Measurements from ENCODE around the gene PHACTR1. TPM values are rescaled to one million over a fixed set of nuclear protein-coding genes. Genes with fewer than 3 reads are reported as not detected.

PHACTR1 gene
- total and polyA plus RNA-seq, 7 donors = 0.04 to 3.0 (median 0.85) TPM

DNA sequence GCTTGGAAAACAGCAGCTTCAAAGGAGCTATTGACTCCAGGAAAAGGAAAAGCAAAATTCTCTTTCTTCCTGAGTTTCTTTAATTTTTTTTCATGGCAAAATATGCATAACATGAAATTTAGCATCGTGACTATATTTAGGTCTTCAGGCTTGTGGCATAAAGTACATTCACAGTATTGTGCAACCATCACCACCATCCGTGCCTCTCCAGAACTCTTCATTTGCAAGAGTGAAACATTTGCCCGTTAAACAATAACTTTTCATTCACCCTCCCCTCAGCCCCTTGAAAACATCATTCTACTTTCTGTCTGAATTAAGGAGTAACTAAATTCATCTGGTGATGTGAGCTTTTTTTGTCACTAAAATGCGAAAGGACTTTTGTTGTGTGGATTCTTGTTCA is 251.7 kb downstream of the PHACTR1 start:
- peaks cover 0 to 2% (median 0%) of the 10 kb centered on the region in 3 donors for H3K27me3 ChIP-seq (ENCODE audit: insufficient read depth in 3 of 3, low read length in 2 of 3)
- 67 to 75% (median 73%) methylated on average over 4 of the region's 4 CpGs for WGBS, 3 donors
- H3K27ac ChIP-seq = no peak overlapping the region
- DNase-seq = no peak
- H3K4me1 ChIP-seq = no peaks in the 10 kb centered on the region
- H3K4me3 ChIP-seq = no peak overlapping the region
- no peak for ATAC-seq
- no peaks in the 10 kb centered on the region for H3K36me3 ChIP-seq (ENCODE audit: insufficient read depth in 1 of 2, low read depth in 1 of 2)
- intact Hi-C loops (cut with DNase I) = no loop called here
- TF ChIP-seq, protein P1, sequence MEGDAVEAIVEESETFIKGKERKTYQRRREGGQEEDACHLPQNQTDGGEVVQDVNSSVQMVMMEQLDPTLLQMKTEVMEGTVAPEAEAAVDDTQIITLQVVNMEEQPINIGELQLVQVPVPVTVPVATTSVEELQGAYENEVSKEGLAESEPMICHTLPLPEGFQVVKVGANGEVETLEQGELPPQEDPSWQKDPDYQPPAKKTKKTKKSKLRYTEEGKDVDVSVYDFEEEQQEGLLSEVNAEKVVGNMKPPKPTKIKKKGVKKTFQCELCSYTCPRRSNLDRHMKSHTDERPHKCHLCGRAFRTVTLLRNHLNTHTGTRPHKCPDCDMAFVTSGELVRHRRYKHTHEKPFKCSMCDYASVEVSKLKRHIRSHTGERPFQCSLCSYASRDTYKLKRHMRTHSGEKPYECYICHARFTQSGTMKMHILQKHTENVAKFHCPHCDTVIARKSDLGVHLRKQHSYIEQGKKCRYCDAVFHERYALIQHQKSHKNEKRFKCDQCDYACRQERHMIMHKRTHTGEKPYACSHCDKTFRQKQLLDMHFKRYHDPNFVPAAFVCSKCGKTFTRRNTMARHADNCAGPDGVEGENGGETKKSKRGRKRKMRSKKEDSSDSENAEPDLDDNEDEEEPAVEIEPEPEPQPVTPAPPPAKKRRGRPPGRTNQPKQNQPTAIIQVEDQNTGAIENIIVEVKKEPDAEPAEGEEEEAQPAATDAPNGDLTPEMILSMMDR (IDR thresholded peaks at IDR 0.05) = no peak
- H3K9me3 ChIP-seq = no peaks in the 10 kb centered on the region

DNA sequence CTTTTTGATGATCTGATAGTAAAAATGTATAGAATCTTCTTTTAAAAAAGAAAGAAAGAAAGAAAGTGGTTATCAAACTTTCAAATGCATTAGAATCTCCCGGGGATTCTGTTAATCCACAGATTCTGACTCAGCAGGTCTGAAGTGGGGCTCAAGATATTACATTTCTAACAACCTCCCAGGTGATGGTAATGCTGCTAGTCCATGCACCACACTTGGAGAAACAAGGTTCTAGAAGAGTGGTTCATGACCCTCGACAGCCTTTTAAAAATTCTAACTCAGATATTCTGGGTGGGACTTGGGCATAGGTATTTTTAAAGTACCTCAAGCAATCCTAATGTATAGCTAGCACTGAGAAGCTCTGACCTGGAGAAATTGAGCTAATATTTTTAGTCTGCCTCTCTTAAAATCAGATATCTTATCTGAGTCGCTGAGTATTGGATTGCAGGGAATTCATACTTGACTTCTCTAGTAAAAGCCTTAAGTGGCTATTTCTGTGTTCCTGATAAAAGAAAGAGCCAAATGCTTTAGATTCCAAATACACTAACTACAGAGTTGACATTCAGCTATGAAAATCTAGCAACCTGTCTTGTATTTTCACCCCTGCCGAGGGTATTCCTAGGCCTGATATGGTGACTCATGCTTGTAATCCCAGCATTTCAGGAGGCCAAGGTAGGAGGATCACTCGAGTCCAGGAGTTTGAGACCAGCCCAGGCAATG is 252.4 kb downstream of the PHACTR1 start:
- WGBS, 3 donors = 63 to 77% (median 68%) methylated on average over 5 of the region's 5 CpGs
- Histone ChIP-seq H3K36me3 (ENCODE audit: insufficient read depth in 1 of 2, low read depth in 1 of 2) (no peaks in the 10 kb centered on the region), H3K9me3 (no peaks in the 10 kb centered on the region), H3K27me3 (ENCODE audit: insufficient read depth in 3 of 3, low read length in 2 of 3) (peaks cover 0 to 2% (median 0%) of the 10 kb centered on the region in 3 donors), H3K4me3 (no peak overlapping the region), H3K4me1 (no peaks in the 10 kb centered on the region), H3K27ac (no peak overlapping the region)
- DNase-seq = no peak
- ATAC-seq = no peak
- intact Hi-C loops (cut with DNase I) = no loop called here
- TF ChIP-seq, protein P1 (IDR thresholded peaks at IDR 0.05) = no peak

DNA sequence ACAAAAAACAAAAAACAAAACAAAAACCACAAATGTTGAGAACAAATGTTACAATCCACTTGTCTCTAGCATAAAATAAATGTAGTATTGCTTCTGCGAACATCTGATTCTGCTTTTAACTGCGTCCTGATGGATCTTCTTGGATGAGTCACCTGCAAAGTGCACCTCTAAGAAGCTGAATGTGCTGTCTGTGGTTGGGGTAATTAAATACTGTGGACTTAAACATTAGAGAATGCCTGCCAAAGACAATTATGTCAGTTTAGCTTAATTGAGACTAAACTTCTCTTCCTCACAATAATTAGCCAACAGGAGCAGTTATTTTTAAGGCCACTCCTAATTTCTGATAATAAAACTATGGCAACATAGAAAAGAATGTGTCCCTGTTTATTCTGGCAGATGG is 253.4 kb downstream of the PHACTR1 start:
- no peaks in the 10 kb centered on the region for H3K36me3 ChIP-seq (ENCODE audit: insufficient read depth in 1 of 2, low read depth in 1 of 2)
- no peak overlapping the region for H3K27ac ChIP-seq
- no peaks in the 10 kb centered on the region for H3K9me3 ChIP-seq
- DNase-seq (no peak), ATAC-seq (no peak)
- H3K4me3 ChIP-seq = no peak overlapping the region
- no peaks in the 10 kb centered on the region for H3K4me1 ChIP-seq
- H3K27me3 ChIP-seq (ENCODE audit: insufficient read depth in 3 of 3, low read length in 2 of 3) = peaks cover 0 to 2% (median 2%) of the 10 kb centered on the region in 3 donors
- intact Hi-C loops (cut with DNase I) = no loop called here
- TF ChIP-seq, protein P1 (IDR thresholded peaks at IDR 0.05) = no peak
- 95 to 99% (median 95%) methylated on average over 2 of the region's 2 CpGs for WGBS, 3 donors

DNA sequence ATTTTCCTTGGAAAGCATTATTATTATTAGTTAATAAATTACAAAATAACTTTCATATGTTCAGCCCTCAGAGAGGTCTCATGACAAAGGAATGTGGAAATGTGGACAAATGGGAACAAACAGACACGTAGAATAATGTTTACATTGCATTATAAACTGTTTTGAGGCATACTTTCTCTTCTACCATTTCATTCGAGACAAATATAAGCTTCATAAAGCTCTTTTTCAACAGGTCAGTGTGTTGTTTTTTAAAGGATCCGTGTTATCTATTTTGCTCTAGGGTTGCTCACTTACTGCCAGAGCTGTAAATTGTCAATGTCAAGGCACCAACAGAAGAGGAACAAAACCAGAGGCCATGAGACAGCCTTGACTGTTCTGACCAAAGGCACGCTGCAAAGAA is 256.8 kb downstream of the PHACTR1 start:
- Histone ChIP-seq H3K4me1 (no peaks in the 10 kb centered on the region), H3K9me3 (no peaks in the 10 kb centered on the region), H3K36me3 (ENCODE audit: insufficient read depth in 1 of 2, low read depth in 1 of 2) (no peaks in the 10 kb centered on the region), H3K27me3 (ENCODE audit: insufficient read depth in 3 of 3, low read length in 2 of 3) (peaks cover 0 to 2% (median 0%) of the 10 kb centered on the region in 3 donors), H3K4me3 (no peak overlapping the region), H3K27ac (no peak overlapping the region)
- whole genome bisulfite sequencing, 3 donors = 60 to 68% (median 65%) methylated on average over 4 of the region's 4 CpGs
- intact Hi-C loops (cut with DNase I) = no loop called here
- TF ChIP-seq, protein P1 (IDR thresholded peaks at IDR 0.05) = no peak
- ATAC-seq (no peak), DNase-seq (no peak)

DNA sequence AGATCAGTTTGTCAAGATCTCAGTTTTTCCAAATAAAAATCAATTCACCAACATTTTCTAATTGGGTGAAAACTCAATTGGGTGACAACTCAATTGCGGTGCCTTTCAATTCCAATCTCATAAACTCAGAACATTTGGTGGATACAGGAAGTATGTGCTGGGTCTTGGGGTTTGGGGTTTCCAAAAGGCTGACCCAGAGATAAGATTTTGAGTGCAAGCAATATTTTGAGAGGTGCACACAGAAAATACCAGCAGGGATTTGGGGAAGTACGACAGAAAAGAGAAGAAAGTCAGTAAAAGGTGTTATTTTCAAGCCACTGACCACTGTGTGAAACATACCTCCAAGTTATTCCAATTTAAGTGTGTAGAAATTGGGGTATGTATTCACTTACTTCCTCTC is 258.0 kb downstream of the PHACTR1 start:
- Histone ChIP-seq H3K36me3 (ENCODE audit: insufficient read depth in 1 of 2, low read depth in 1 of 2) (no peaks in the 10 kb centered on the region), H3K27ac (no peak overlapping the region), H3K4me1 (no peaks in the 10 kb centered on the region), H3K9me3 (no peaks in the 10 kb centered on the region), H3K27me3 (ENCODE audit: insufficient read depth in 3 of 3, low read length in 2 of 3) (peaks cover 0 to 2% (median 0%) of the 10 kb centered on the region in 3 donors), H3K4me3 (no peak overlapping the region)
- intact Hi-C loops (cut with DNase I) = no loop called here
- TF ChIP-seq, protein P1 (IDR thresholded peaks at IDR 0.05) = no peak
- WGBS, 3 donors = 78 to 81% (median 79%) methylated on average over 2 of the region's 2 CpGs
- ATAC-seq = no peak
- DNase-seq = no peak
